Fibroblast of skin of abdomen (primary cell): ENCODE results near the gene ZNF627.
"Not testable (repeated sequence)": the region's sequence is repeated elsewhere in the genome, so short reads cannot be mapped to it uniquely, and the experiment has no call there.

Source experiments
- DNase-seq: peaks from one replicate; pipeline ENCODE4 v3.0.0-alpha.2; 2013

ZNF627 gene

DNA sequence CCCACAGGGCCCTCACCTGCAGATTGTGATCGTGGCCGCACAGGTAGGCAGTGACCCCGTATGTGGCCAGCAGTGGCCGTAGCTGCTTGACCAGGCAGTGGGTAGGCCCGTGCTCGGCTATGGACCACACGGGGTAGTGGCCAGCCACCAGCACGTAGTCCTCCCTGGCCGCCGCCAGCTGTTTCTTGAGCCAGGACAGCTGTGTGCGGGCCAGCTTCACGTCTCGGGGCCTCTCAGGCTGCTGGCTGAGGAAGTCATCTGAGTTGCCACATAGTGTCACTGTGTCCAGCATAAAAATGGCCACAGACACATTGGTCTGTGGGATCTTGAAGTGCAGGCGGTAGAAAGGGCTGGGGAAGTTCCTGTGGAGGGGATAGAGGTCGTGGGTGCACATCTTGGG, 21.1 kb upstream of the ZNF627 start:
- no peak for DNase-seq

DNA sequence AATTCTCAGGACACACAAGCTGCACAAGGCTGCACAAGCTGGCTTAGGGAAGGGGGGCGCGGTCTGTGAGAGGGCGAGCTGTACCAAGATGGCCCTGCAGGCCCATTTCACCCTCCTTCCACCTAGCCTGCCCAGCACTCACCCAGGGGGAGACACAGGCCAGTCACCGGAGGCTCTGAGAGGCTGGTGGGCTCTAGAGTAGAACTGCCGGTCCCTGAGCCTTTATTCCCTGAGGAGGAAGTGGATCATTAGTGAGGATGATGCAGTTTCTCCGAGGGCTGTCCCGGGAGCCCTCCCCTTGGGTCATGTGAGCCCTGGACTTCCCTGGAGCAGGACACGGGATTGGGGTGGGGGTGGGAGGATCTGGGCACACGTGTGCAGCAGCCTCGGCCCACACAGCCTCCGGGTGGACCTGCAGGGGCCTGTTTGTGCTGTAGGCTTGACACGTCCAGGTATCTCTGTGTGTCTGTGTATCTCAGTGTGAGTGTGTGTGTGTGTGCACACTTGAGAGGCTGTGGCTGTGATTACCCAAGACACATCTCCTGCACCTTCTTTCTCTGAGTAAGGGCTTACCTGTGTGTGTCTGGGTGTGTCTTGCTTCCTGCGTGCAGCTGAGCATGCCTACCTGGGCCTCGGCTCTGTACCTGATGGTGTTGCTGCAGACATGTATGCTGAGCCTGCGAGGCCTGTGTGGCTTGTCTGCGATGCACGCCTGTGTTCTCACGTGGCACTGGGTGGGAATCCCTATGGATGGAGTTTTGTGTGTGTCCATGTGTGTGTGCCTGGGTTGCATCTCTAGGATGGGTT, 19.6 kb upstream of the ZNF627 start, which contains the start of gene ACP5:
ACP5 (minus strand) TSS at position 195 of the 807 bp plus-strand sequence. CDS start 328 bp downstream, outside the sequence.
- peak; percentile 9 for DNase-seq

- DNase-seq: peak; percentile 4
Observed at GRCh38 chr19:11578258-11579142, 18.8 kb upstream of the ZNF627 start.

- no peak for DNase-seq
Observed at GRCh38 chr19:11580116-11580515, 17.2 kb upstream of the ZNF627 start.

DNA sequence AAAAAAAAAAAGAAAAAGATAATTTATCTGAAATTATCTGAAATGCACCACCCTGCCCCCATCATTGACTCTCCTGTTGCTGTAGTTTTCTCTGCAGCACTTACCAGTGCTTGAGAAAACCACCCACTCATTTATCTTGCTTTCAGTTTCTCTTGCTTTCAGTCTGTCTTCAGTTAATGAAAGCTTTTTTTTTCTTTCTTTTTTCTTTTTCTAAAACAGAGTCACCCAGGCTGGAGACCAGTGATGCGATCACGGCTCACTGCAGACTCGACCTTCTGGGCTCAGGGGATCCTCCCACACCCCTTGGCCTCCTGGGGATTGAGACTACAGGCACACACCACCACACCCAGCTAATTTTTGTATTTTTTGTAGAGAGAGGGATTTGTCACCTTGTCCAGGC, 15.5 kb upstream of the ZNF627 start:
- no peak for DNase-seq

- DNase-seq: no peak
Observed at GRCh38 chr19:11586331-11586730, 11.0 kb upstream of the ZNF627 start.

DNA sequence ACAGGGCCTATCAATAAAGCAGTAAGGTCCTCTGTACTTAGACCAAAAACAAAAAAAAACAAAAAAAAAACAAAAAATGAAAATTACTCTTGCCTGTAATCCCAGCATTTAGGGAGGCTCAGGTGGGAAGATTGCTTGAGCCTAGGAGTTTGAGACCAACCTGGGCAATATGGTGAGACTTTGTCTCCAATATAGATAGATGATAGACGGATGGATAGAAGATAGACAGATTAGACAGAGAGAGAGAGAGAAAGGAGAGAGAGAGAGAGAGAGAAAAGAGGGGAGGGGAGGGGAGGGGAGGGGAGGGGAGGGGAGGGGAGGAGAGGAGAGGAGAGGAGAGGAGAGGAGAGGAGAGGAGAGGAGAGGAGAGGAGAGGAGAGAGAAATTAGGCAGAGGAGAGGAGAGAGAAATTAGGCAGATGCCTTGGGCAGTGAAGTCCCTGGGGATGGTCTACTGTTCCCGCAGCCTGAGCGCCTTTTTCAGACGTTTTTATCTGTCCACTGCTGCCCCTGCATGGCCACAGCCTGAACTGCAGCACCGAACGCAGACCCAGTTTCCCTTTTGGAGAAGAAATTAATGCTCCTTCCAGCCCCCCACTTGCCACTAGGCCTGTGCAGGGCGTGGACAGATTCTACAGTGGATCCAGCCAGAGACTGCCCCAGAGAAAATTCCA, 9.8 kb upstream of the ZNF627 start:
- peak; percentile 62 for DNase-seq

GRCh38 chr19:11587975-11588631, 9.2 kb upstream of the ZNF627 start:
- no peak for DNase-seq

GRCh38 chr19:11594084-11594483, 3.2 kb upstream of the ZNF627 start:
- no peak for DNase-seq

GRCh38 chr19:11596156-11596555, 1.1 kb upstream of the ZNF627 start:
- DNase-seq: no peak

DNA sequence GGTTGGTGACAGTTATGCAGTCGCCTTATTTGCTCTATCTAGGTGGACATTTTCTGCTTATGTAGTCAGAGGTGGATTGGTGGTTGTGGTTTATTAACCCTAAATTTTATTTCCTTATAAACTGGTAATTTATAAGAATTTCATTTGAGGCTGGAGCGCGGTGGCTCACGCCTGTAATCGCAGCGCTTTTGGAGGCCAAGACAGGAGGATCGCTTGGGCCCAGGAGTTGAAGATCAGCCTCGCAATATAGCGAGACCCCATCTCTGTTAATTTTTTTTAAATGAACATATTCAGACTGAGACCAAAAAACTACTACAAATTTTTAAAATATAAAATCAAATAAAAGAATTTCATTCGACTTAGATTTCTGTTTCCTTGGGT, 810 bp downstream of the ZNF627 start:
- DNase-seq: no peak

GRCh38 chr19:11598746-11599145, 1.5 kb downstream of the ZNF627 start:
- DNase-seq: no peak

DNA sequence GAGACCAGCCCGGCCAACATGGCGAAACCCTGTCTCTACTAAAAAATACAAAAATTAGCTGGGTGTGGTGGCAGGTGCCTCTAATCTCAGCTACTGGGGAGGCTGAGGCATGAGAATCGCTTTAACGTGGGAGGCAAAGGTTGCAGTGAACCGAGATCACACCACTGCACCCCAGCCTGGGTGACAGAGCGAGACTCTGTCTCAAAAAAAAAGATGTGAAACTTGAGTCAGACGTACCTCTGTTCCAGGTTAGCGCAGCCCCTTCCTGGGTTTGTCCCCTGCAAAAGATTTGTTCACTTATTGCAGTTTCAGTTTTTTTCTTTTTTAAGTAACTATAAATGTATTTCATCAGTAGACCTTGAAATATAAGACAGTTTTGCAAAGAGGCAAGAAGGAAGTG, 2.4 kb downstream of the ZNF627 start:
- DNase-seq: not testable (repeated sequence)

- no peak for DNase-seq
Observed at GRCh38 chr19:11606484-11606883, 9.2 kb downstream of the ZNF627 start.

DNA sequence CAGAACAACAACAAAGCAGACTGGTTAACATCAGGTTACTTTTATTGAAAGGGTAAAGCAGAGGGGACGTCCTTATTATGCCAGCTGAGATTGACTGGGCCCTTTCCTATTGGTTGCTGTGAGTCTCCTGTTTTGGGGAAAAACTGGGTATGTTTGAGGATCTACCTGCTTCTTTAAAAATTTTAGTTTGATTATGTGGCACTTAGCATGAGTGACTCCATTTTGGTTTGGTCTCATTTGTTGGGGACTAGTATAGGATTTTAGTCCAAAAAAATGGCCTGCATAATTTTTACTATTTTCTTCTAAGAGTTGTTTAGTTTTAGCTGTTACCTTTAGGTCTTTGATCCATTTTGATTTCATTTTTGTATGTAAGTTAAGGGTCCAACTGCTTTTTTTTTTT, 14.4 kb downstream of the ZNF627 start:
- no peak for DNase-seq

- no peak for DNase-seq
Observed at GRCh38 chr19:11612816-11613511, 15.7 kb downstream of the ZNF627 start.

- no peak for DNase-seq
Observed at GRCh38 chr19:11617180-11618062, 20.1 kb downstream of the ZNF627 start.

DNA sequence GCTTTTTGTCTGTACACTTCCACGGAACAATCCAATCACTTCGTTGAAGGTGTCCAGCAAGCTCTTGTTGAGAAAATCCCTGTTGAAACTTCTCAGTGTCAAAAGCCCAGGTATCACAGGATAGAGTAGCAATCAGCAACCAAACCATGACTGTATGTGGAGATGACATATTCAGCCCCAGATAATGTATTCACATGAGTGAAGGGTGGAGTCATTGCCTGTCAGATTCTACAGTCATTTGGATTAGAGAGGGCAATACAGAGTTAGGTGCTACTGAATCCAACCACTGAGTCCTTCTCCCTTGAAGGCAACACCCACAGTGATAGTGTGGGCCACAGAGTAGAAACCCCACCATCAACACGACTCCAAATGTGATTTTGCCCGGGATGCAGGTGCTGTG, 23.3 kb downstream of the ZNF627 start:
- no peak for DNase-seq

- DNase-seq: not testable (repeated sequence)
Observed at GRCh38 chr19:11622401-11622800, 25.1 kb downstream of the ZNF627 start.

- DNase-seq: peak; percentile 56
Observed at GRCh38 chr19:11624069-11624463, 26.8 kb downstream of the ZNF627 start.

DNA sequence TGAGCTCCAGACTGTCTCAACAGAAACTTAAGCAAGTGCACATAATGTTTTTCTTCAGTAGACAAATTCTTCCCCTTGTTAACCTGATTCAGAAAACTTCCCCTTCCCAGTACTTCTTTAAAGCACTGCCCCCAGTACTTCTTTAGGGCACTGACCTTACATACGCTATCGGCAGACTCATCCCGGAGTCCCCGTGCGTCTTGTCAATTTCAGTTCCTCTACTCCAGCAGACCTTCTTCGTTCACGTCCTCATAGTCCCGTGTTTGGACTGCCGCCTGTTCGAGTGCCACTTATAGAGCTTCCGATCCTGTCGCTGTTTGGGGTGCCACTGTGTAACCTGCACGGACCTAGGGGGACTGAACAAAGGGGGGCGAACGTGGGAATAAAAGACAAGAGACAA, 29.0 kb downstream of the ZNF627 start:
- no peak for DNase-seq
